Endothelial cell (in vitro differentiated cells): Measurements from ENCODE around the gene MPZL3. TPM values are rescaled to one million over a fixed set of nuclear protein-coding genes. Genes with fewer than 3 reads are reported as not detected.

Experiments
- DNase-seq: peaks from one replicate; pipeline ENCODE4 v3.0.0; 2021; ENCODE audit warnings: low spot score
- H3K27ac Mint-ChIP-seq: one replicate; pipeline ENCODE4 v1.8.0; 2021; ENCODE audit warnings: mixed read lengths, inconsistent platforms; ENCODE audit not compliant: unreplicated experiment
- H3K27me3 Mint-ChIP-seq: one replicate; pipeline ENCODE4 v1.8.0; 2021; ENCODE audit warnings: mild to moderate bottlenecking, moderate library complexity, mixed read lengths, inconsistent platforms; ENCODE audit not compliant: unreplicated experiment
- H3K36me3 Mint-ChIP-seq: one replicate; pipeline ENCODE4 v1.8.0; 2021; ENCODE audit warnings: mild to moderate bottlenecking, low read depth, mixed read lengths, inconsistent platforms; ENCODE audit not compliant: unreplicated experiment
- H3K4me1 Mint-ChIP-seq: one replicate; pipeline ENCODE4 v1.8.0; 2021; ENCODE audit warnings: mild to moderate bottlenecking, mixed read lengths, inconsistent platforms; ENCODE audit not compliant: unreplicated experiment
- H3K4me3 Mint-ChIP-seq: one replicate; pipeline ENCODE4 v1.8.0; 2021; ENCODE audit warnings: mild to moderate bottlenecking, mixed read lengths, inconsistent platforms; ENCODE audit not compliant: unreplicated experiment
- H3K9me3 Mint-ChIP-seq: one replicate; pipeline ENCODE4 v1.8.0; 2021; ENCODE audit warnings: mixed read lengths, inconsistent platforms; ENCODE audit not compliant: unreplicated experiment
- CTCF ChIP-seq: fragments of 200-600 bp; sonication (generic); IDR thresholded peaks from one replicate; pipeline ENCODE4 v1.5.0; 2021; ENCODE audit warnings: antibody characterized with exemption; ENCODE audit not compliant: unreplicated experiment
- total RNA-seq: library from RNA; stranded (reverse); fragmentation: NEBNext Ultra II Directional; extraction: Animal tissue kit (Norgen Biotek cat#: 25700); gene quantifications from one replicate; pipeline ENCODE4 v1.2.1, GENCODE V29; 2021; ENCODE audit not compliant: unreplicated experiment

Gene MPZL3
- total RNA-seq, 1 donor from 2014 or later: 10.7 TPM

GRCh38 chr11:118230088-118230487, 22.1 kb downstream of the MPZL3 start:
- Mint-ChIP-seq H3K4me1 (no peaks in the 10 kb centered on the region), H3K4me3 (no peak overlapping the region), H3K36me3 (peaks cover 10% of the 10 kb centered on the region), H3K27me3 (no peaks in the 10 kb centered on the region), H3K27ac (no peak overlapping the region), H3K9me3 (no peaks in the 10 kb centered on the region)
- TF ChIP-seq CTCF: no peak
- no peak for DNase-seq

- Mint-ChIP-seq H3K4me3 (no peak overlapping the region), H3K9me3 (no peaks in the 10 kb centered on the region), H3K27ac (no peak overlapping the region), H3K36me3 (peaks cover 6% of the 10 kb centered on the region), H3K4me1 (no peaks in the 10 kb centered on the region), H3K27me3 (no peaks in the 10 kb centered on the region)
- TF ChIP-seq CTCF: no peak
- no peak for DNase-seq
Measured at GRCh38 chr11:118229274-118229847, 22.8 kb downstream of the MPZL3 start.

GRCh38 chr11:118227865-118228785, 24.0 kb downstream of the MPZL3 start:
- DNase-seq: no peak
- H3K4me1 Mint-ChIP-seq: no peaks in the 10 kb centered on the region
- H3K4me3 Mint-ChIP-seq: no peak overlapping the region
- H3K27me3 Mint-ChIP-seq: no peaks in the 10 kb centered on the region
- H3K27ac Mint-ChIP-seq: no peak overlapping the region
- TF ChIP-seq CTCF: no peak
- peaks cover 4% of the 10 kb centered on the region for H3K36me3 Mint-ChIP-seq
- H3K9me3 Mint-ChIP-seq: no peaks in the 10 kb centered on the region

- TF ChIP-seq CTCF: no peak
- H3K36me3 Mint-ChIP-seq: no peaks in the 10 kb centered on the region
- H3K4me3 Mint-ChIP-seq: no peak overlapping the region
- H3K27ac Mint-ChIP-seq: no peak overlapping the region
- no peak for DNase-seq
- no peaks in the 10 kb centered on the region for H3K9me3 Mint-ChIP-seq
- peaks cover 1% of the 10 kb centered on the region for H3K27me3 Mint-ChIP-seq
- no peaks in the 10 kb centered on the region for H3K4me1 Mint-ChIP-seq
Measured at GRCh38 chr11:118226781-118227180, 25.4 kb downstream of the MPZL3 start.

- TF ChIP-seq CTCF: no peak
- Mint-ChIP-seq H3K36me3 (no peaks in the 10 kb centered on the region), H3K4me1 (no peaks in the 10 kb centered on the region), H3K27me3 (peaks cover 1% of the 10 kb centered on the region), H3K4me3 (no peak overlapping the region), H3K27ac (no peak overlapping the region), H3K9me3 (no peaks in the 10 kb centered on the region)
- no peak for DNase-seq
Measured at GRCh38 chr11:118226296-118226695, 25.9 kb downstream of the MPZL3 start.
